Measurements from ENCODE around the gene PLCL1. TPM values are rescaled to one million over a fixed set of nuclear protein-coding genes. Genes with fewer than 3 reads are reported as not detected.

The PLCL1 gene
- total RNA-seq, 1 experiment from 2014 or later, result 0.07 TPM

DNA sequence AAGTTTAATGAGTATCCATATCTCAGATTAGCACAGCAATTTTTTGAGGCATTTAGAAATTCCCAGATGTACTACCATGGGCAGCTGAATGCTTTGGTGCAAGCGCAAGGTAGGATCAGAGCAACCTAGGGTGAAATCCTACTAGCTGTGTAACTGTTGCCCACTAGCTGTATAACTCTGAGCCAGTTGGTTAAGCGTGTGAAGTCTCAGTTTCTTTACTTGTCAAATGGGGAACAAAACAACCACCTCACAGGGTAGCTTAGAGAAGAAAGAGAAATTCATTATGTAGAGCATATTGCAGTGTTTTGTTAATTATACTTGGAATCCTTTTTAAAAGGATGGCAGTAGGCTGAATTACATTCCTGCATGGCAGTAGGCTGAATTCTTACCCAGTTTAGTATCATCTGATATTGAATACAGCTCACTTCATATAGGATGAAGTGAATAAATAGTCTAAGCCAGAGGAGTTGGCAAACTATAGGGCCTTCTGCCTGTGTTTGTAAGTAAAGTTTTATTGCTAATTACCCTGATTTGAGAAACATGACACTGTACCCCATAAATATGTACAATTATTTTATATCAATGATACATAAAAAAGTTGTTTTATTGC lies 180.7 kb downstream of the PLCL1 start:
- Histone ChIP-seq H3K79me2 (ENCODE audit: insufficient read depth, low read length) (no peaks in the 10 kb centered on the region), H3K36me3 (ENCODE audit: control insufficient read depth in 1 of 2, insufficient read depth in 2 of 2, low read length in 2 of 2) (no peaks in the 10 kb centered on the region), H3K9me3 (ENCODE audit: control insufficient read depth in 1 of 2, insufficient read depth in 1 of 2, low read depth in 1 of 2, low read length in 2 of 2) (no peaks in the 10 kb centered on the region), H3K9ac (ENCODE audit: low read length) (no peak overlapping the region), H3K27me3 (ENCODE audit: insufficient read depth, low read length) (peaks cover 5% of the 10 kb centered on the region), H2AFZ (ENCODE audit: low read depth, low read length, poor library complexity, severe bottlenecking) (no peak overlapping the region), H4K20me1 (ENCODE audit: insufficient read depth) (no peaks in the 10 kb centered on the region), H3K4me3 (replicated peaks in 1 of 2; ENCODE audit: low read depth in 1 of 2, low read length in 2 of 2) (no peak overlapping the region), H3K4me2 (ENCODE audit: low read length) (no peak overlapping the region), H3K4me1 (ENCODE audit: control insufficient read depth in 1 of 2, insufficient read depth in 2 of 2, low read length in 2 of 2) (no peaks in the 10 kb centered on the region), H3K27ac (ENCODE audit: low read depth, low read length) (no peak overlapping the region), H3K9me2 (ENCODE audit: insufficient read depth) (no peaks in the 10 kb centered on the region)
- ChIA-PET POLR2A (no interaction called here), CTCF (no interaction called here), RAD21 (ENCODE audit: low non-redundant PET in 1 of 2, low total read pairs in 2 of 2, uncharacterized antibody in 2 of 2, unreplicated experiment in 2 of 2) (no interaction called here)
- intact Hi-C loops (cut with micrococcal nuclease), result no loop called here
- no TSS peak for BruUV-seq (replicated peaks)
- no peak for DNase-seq (ENCODE audit: low read depth, low spot score)
- ATAC-seq, result no peak
- TF ChIP-seq ZBTB33 (IDR thresholded peaks at IDR 0.05; ENCODE audit: extremely low read depth, insufficient replicate concordance, low read length) (no peak), POLR2AphosphoS5 (IDR thresholded peaks at IDR 0.05; ENCODE audit: low read depth, low read length) (no peak), EGR1 (IDR thresholded peaks at IDR 0.05; ENCODE audit: low read depth) (no peak), RAD21 (IDR thresholded peaks at IDR 0.05; ENCODE audit: low read depth) (no peak), TCF7L2 (IDR thresholded peaks at IDR 0.05; ENCODE audit: borderline replicate concordance, extremely low read depth, insufficient read depth, insufficient read length) (no peak), JUND (IDR thresholded peaks at IDR 0.05) (no peak), POLR2A (IDR thresholded peaks at IDR 0.05; ENCODE audit: borderline replicate concordance, extremely low read depth, insufficient read depth, insufficient read length) (no peak), ZNF274 (IDR thresholded peaks at IDR 0.05; ENCODE audit: low read depth, low read length) (no peak), CTCF (IDR thresholded peaks at IDR 0.05 in 2 of 3, conservative IDR thresholded peaks at IDR 0.05 in 1 of 3; ENCODE audit: borderline replicate concordance in 1 of 3, insufficient read depth in 1 of 3, low read depth in 2 of 3, low read length in 2 of 3) (no peak), FOSL1 (IDR thresholded peaks at IDR 0.05; ENCODE audit: low read depth) (no peak), CBX3 (IDR thresholded peaks at IDR 0.05; ENCODE audit: low read depth) (no peak), CEBPB (IDR thresholded peaks at IDR 0.05; ENCODE audit: low read depth) (no peak), SIN3A (IDR thresholded peaks at IDR 0.05; ENCODE audit: low read depth) (no peak), SRF (IDR thresholded peaks at IDR 0.05; ENCODE audit: low read depth) (no peak)
- TF ChIP-seq, protein P1, sequence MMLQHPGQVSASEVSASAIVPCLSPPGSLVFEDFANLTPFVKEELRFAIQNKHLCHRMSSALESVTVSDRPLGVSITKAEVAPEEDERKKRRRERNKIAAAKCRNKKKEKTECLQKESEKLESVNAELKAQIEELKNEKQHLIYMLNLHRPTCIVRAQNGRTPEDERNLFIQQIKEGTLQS (IDR thresholded peaks at IDR 0.05), result no peak

Data from HCT116 (cell line).